ENCODE results near the gene SLC27A4.

GRCh38 chr9:128325629-128326028 lies 14.7 kb upstream of the SLC27A4 start:
- no peak for TF ChIP-seq CTCF (IDR thresholded peaks at IDR 0.05)
- TF ChIP-seq POLR2A (IDR thresholded peaks at IDR 0.05) = no peak
- TF ChIP-seq POLR2AphosphoS5 (IDR thresholded peaks at IDR 0.05; ENCODE audit: insufficient read depth in 1 of 2, low read depth in 1 of 2) = no peak

Data from vagina (tissue), 2 donors.